Keratinocyte (primary cell): Measurements from ENCODE around the gene OR1A1. TPM values are rescaled to one million over a fixed set of nuclear protein-coding genes. Genes with fewer than 3 reads are reported as not detected.

ENCODE experiments used
- DNase-seq: peaks from one replicate; pipeline ENCODE4 v3.0.0-alpha.2; 2011; ENCODE audit warnings: low read depth, missing footprints, low spot score
- FAIRE-seq: peaks from 2 replicates; lab custom pipeline; 2011; peaks lifted over from hg19 to GRCh38; lab: Jason Lieb, UNC
- H2AFZ ChIP-seq: 2 replicates; pipeline ENCODE4 v1.6.0; 2012; ENCODE audit warnings: low read length, control low read depth, inconsistent platforms; ENCODE audit not compliant: control insufficient read depth
- H3K27ac ChIP-seq: 2 replicates; pipeline ENCODE4 v1.5.1; 2011; ENCODE audit warnings: low read length; ENCODE audit not compliant: control insufficient read depth, insufficient read depth
- H3K27me3 ChIP-seq: 3 replicates; pipeline ENCODE4 v1.6.0; 2011; ENCODE audit warnings: low read length; ENCODE audit not compliant: control insufficient read depth, insufficient read depth; ENCODE audit errors: extremely low read depth
- H3K36me3 ChIP-seq, 2 experiments: 2 replicates in 1 of 2; 3 replicates in 1 of 2; pipeline ENCODE4 v1.5.1; 2011; ENCODE audit warnings: low read length in 2 of 2, mild to moderate bottlenecking in 1 of 2; ENCODE audit not compliant: control insufficient read depth in 2 of 2, insufficient read depth in 2 of 2; ENCODE audit errors: extremely low read depth in 1 of 2
- H3K4me1 ChIP-seq: 3 replicates; pipeline ENCODE4 v1.5.1; 2011; ENCODE audit warnings: low read length; ENCODE audit not compliant: control insufficient read depth, insufficient read depth; ENCODE audit errors: extremely low read depth
- H3K4me2 ChIP-seq: 3 replicates; pipeline ENCODE4 v1.6.0; 2011; ENCODE audit warnings: low read depth, low read length; ENCODE audit not compliant: control insufficient read depth, insufficient read depth; ENCODE audit errors: extremely low read depth
- H3K4me3 ChIP-seq, 3 experiments: fragments of 200-600 bp in 1 of 3; sonication (generic) in 1 of 3; 2 replicates in 2 of 3; 3 replicates in 1 of 3; pipeline ENCODE4 v1.5.1; 2011 to 2016; ENCODE audit warnings: low read length in 3 of 3, mild to moderate bottlenecking in 3 of 3, control low read depth in 2 of 3, inconsistent platforms in 1 of 3, low read depth in 1 of 3, mixed read lengths in 1 of 3, mixed run types in 1 of 3, moderate library complexity in 1 of 3; ENCODE audit not compliant: control insufficient read depth in 2 of 3, insufficient read depth in 2 of 3; ENCODE audit errors: extremely low read depth in 1 of 3
- H3K79me2 ChIP-seq: 2 replicates; pipeline ENCODE4 v1.6.0; 2012; ENCODE audit warnings: low read length; ENCODE audit not compliant: control insufficient read depth, insufficient read depth
- H3K9ac ChIP-seq: 3 replicates; pipeline ENCODE4 v1.6.0; 2011; ENCODE audit warnings: low read length; ENCODE audit not compliant: control insufficient read depth, insufficient read depth; ENCODE audit errors: extremely low read depth
- H3K9me1 ChIP-seq: 3 replicates; pipeline ENCODE4 v1.6.0; 2011; ENCODE audit warnings: low read length; ENCODE audit not compliant: control insufficient read depth, insufficient read depth; ENCODE audit errors: extremely low read depth
- H3K9me3 ChIP-seq: 2 replicates; pipeline ENCODE4 v1.5.1; 2012; ENCODE audit warnings: low read depth, low read length; ENCODE audit not compliant: control insufficient read depth
- H4K20me1 ChIP-seq: 3 replicates; pipeline ENCODE4 v1.6.0; 2011; ENCODE audit warnings: low read length; ENCODE audit not compliant: control insufficient read depth, insufficient read depth; ENCODE audit errors: extremely low read depth
- EZH2 ChIP-seq: IDR thresholded peaks from one replicate; pipeline ENCODE4 v1.6.1; 2012; ENCODE audit warnings: inconsistent platforms, mild to moderate bottlenecking, low read length, moderate library complexity
- dilution Hi-C: fragments of 300-500 bp; cut with MboI; formaldehyde crosslinking; loops from one replicate; pipeline ENCODE4 v1.7.0; 2020; ENCODE audit warnings: low sequenced_read_pairs; ENCODE audit not compliant: extremely low pct_ligation_motif_present
- polyA minus RNA-seq, 3 experiments: library from RNA; depleted of rRNA, polyadenylated mRNA; stranded (reverse); fragments of >200 nt; gene quantifications; 1 replicate in 1 of 3; 2 replicates in 1 of 3; 3 replicates in 1 of 3; pipeline ENCODE4 v1.2.3, GENCODE V29; 2011
- polyA plus RNA-seq, 5 experiments: library from polyadenylated mRNA; depleted of rRNA in 3 of 5; stranded (reverse) in 3 of 5; stranded (forward) in 1 of 5; unstranded in 1 of 5; fragments of >200 nt; gene quantifications; 1 replicate in 1 of 5; 2 replicates in 3 of 5; 3 replicates in 1 of 5; pipeline versions ENCODE4 v1.2.1 to v1.2.3, GENCODE V29; 2011 to 2012; ENCODE audit warnings: missing spikeins in 2 of 5, low read depth in 1 of 5, low replicate concordance in 1 of 5
- TF ChIP-seq, protein P1 (sequence below), 3 experiments: IDR thresholded peaks in 1 of 3; conservative IDR thresholded peaks in 1 of 3; optimal IDR thresholded peaks in 1 of 3; 2 replicates in 2 of 3; 3 replicates in 1 of 3; pipeline versions ENCODE3 to v1.5.1; 2011; ENCODE audit warnings: low read length in 3 of 3, mild to moderate bottlenecking in 3 of 3, moderate library complexity in 2 of 3, control low read depth in 1 of 3, inconsistent platforms in 1 of 3; ENCODE audit not compliant: insufficient read depth in 2 of 3; ENCODE audit errors: extremely low read depth in 1 of 3

Gene OR1A1, protein sequence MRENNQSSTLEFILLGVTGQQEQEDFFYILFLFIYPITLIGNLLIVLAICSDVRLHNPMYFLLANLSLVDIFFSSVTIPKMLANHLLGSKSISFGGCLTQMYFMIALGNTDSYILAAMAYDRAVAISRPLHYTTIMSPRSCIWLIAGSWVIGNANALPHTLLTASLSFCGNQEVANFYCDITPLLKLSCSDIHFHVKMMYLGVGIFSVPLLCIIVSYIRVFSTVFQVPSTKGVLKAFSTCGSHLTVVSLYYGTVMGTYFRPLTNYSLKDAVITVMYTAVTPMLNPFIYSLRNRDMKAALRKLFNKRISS
- not detected in 3 replicates for polyA plus RNA-seq
- polyA plus RNA-seq (2011; ENCODE audit: low read depth): not detected
- polyA plus RNA-seq (2011; cell fraction: cytosol; rRNA removed): not detected in 2 replicates
- polyA plus RNA-seq (2011; cell fraction: nucleus; rRNA removed): not detected in 2 replicates
- polyA plus RNA-seq (2012; ENCODE audit: low replicate concordance): not detected in 2 replicates
- not detected in 3 replicates for polyA minus RNA-seq
- not detected for polyA minus RNA-seq (2011; cell fraction: cytosol; rRNA and poly(A)+ RNA removed)
- polyA minus RNA-seq (2011; cell fraction: nucleus; rRNA and poly(A)+ RNA removed): not detected in 2 replicates

DNA sequence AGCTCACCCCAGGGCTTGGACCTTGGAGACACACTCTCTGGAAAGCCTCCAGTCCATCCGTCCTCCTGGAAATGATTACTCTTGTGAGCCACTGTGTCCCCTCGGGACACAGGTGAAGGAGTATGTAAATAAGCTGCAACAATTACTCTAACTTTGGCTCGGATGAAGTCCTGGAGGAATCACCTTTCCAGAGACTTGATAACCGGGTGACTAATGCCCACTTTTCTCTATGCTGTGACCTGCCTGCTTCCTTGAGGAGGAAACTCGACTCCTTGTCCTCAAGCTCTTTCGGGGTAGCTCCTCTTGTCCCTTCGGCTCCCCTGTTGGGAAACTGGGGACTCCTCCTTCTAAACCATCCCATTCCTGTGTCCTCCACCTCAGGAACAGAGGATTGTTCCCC, at the start of gene OR1A1:
OR1A1 (plus strand) TSS at position 301 of the 400 bp plus-strand sequence. CDS start 7,954 bp downstream, outside the sequence.
- dilution Hi-C loops: no loop called here
- no peaks in the 10 kb centered on the region for H3K4me1 ChIP-seq
- H3K9me3 ChIP-seq: no peaks in the 10 kb centered on the region
- no peak within 1 kb of the TSS for H2AFZ ChIP-seq
- TF ChIP-seq, protein P1, sequence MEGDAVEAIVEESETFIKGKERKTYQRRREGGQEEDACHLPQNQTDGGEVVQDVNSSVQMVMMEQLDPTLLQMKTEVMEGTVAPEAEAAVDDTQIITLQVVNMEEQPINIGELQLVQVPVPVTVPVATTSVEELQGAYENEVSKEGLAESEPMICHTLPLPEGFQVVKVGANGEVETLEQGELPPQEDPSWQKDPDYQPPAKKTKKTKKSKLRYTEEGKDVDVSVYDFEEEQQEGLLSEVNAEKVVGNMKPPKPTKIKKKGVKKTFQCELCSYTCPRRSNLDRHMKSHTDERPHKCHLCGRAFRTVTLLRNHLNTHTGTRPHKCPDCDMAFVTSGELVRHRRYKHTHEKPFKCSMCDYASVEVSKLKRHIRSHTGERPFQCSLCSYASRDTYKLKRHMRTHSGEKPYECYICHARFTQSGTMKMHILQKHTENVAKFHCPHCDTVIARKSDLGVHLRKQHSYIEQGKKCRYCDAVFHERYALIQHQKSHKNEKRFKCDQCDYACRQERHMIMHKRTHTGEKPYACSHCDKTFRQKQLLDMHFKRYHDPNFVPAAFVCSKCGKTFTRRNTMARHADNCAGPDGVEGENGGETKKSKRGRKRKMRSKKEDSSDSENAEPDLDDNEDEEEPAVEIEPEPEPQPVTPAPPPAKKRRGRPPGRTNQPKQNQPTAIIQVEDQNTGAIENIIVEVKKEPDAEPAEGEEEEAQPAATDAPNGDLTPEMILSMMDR (optimal IDR thresholded peaks at IDR 0.05 in 1 of 3, IDR thresholded peaks at IDR 0.05 in 1 of 3, conservative IDR thresholded peaks at IDR 0.05 in 1 of 3; ENCODE audit: extremely low read depth in 1 of 3, insufficient read depth in 2 of 3, low read length in 3 of 3): no peak
- no peak for TF ChIP-seq EZH2
- DNase-seq: no peak
- FAIRE-seq: no peak
- no peaks in the 10 kb centered on the region for H3K27me3 ChIP-seq
- no peak within 1 kb of the TSS for H3K27ac ChIP-seq
- no peak within 1 kb of the TSS for H3K4me3 ChIP-seq
- H3K4me2 ChIP-seq: no peak within 1 kb of the TSS
- H3K36me3 ChIP-seq: no peaks in the 10 kb centered on the region
- H3K9ac ChIP-seq: no peak within 1 kb of the TSS
- H3K79me2 ChIP-seq: no peaks in the 10 kb centered on the region
- H4K20me1 ChIP-seq: no peaks in the 10 kb centered on the region
- no peaks in the 10 kb centered on the region for H3K9me1 ChIP-seq

DNA sequence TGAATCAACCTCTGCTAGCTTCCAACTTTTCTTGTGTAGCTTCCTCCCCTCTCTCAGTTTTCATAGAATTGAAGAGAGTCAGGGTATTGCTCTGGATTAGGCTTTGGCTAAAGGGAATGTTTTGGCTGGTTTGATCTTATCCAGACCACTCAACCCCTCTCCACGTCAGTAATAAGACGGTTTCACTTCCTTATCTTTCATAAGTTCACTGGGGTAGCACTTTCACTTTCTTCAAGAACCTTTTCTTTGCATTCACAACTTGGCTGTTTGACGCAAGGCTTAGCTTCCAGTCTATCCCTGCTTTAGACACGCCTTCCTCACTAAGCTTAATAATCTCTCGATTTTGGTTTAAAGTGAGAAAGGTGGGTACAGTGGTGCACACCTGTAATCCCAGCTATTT, 39.9 kb upstream of the OR1A1 start:
- H3K27ac ChIP-seq: no peak overlapping the region
- no peaks in the 10 kb centered on the region for H3K4me1 ChIP-seq
- no peaks in the 10 kb centered on the region for H3K79me2 ChIP-seq
- H3K9me1 ChIP-seq: no peaks in the 10 kb centered on the region
- no peak overlapping the region for H3K4me2 ChIP-seq
- dilution Hi-C loops: no loop called here
- no peaks in the 10 kb centered on the region for H3K27me3 ChIP-seq
- DNase-seq (no peak), FAIRE-seq (no peak)
- no peak overlapping the region for H2AFZ ChIP-seq
- H4K20me1 ChIP-seq: no peaks in the 10 kb centered on the region
- H3K9me3 ChIP-seq: no peaks in the 10 kb centered on the region
- H3K9ac ChIP-seq: no peak overlapping the region
- H3K36me3 ChIP-seq: no peaks in the 10 kb centered on the region
- TF ChIP-seq, protein P1 (optimal IDR thresholded peaks at IDR 0.05 in 1 of 3, IDR thresholded peaks at IDR 0.05 in 1 of 3, conservative IDR thresholded peaks at IDR 0.05 in 1 of 3; ENCODE audit: extremely low read depth in 1 of 3, insufficient read depth in 2 of 3, low read length in 3 of 3): no peak
- TF ChIP-seq EZH2: no peak
- H3K4me3 ChIP-seq: no peak overlapping the region
